Hepatocyte (in vitro differentiated cells): ENCODE measurements around the gene TTC1. TPM values are rescaled to one million over a fixed set of nuclear protein-coding genes. Genes with fewer than 3 reads are reported as not detected.
A peak's percentile ranks its signal among the peaks of the same experiment; 100 is the strongest.

Experiments used
- DNase-seq: peaks from one replicate; pipeline ENCODE4 v3.0.0-alpha.2; 2016; ENCODE audit warnings: low spot score
- H2AFZ ChIP-seq: fragments of 200-600 bp; sonication (generic); 2 replicates; pipeline ENCODE4 v1.6.0; 2016; ENCODE audit warnings: antibody characterized with exemption, mild to moderate bottlenecking
- H3K27ac ChIP-seq: fragments of 200-600 bp; sonication (generic); 2 replicates; pipeline ENCODE4 v1.5.1; 2016; ENCODE audit warnings: mild to moderate bottlenecking
- H3K27me3 ChIP-seq: fragments of 200-600 bp; sonication (generic); 2 replicates; pipeline ENCODE4 v1.6.1; 2016
- H3K36me3 ChIP-seq: fragments of 200-600 bp; sonication (generic); replicated peaks from 2 replicates; pipeline ENCODE4 v1.5.1; 2016; ENCODE audit warnings: low read depth; ENCODE audit not compliant: insufficient read depth
- H3K4me1 ChIP-seq: fragments of 200-600 bp; sonication (generic); 2 replicates; pipeline ENCODE4 v1.5.1; 2016; ENCODE audit warnings: mild to moderate bottlenecking, moderate library complexity; ENCODE audit not compliant: insufficient read depth
- H3K4me2 ChIP-seq: fragments of 200-600 bp; sonication (generic); 2 replicates; pipeline ENCODE4 v1.6.0; 2016
- H3K4me3 ChIP-seq: fragments of 200-600 bp; sonication (generic); 2 replicates; pipeline ENCODE4 v1.5.1; 2016; ENCODE audit warnings: mild to moderate bottlenecking
- H3K79me2 ChIP-seq: fragments of 200-600 bp; sonication (generic); 2 replicates; pipeline ENCODE4 v1.6.0; 2017; ENCODE audit warnings: mild to moderate bottlenecking
- H3K9me2 ChIP-seq: fragments of 200-600 bp; sonication (generic); replicated peaks from 2 replicates; pipeline ENCODE4 v1.6.0; 2017; ENCODE audit warnings: mild to moderate bottlenecking; ENCODE audit not compliant: insufficient read depth
- H3K9me3 ChIP-seq: fragments of 200-600 bp; sonication (generic); 2 replicates; pipeline ENCODE4 v1.5.1; 2016; ENCODE audit warnings: low read depth, mild to moderate bottlenecking
- H4K20me1 ChIP-seq: fragments of 200-600 bp; sonication (generic); 2 replicates; pipeline ENCODE4 v1.6.0; 2016; ENCODE audit warnings: mild to moderate bottlenecking; ENCODE audit not compliant: insufficient read depth, poor library complexity, severe bottlenecking
- EZH2 ChIP-seq: fragments of 200-600 bp; sonication (generic); IDR thresholded peaks from 2 replicates; pipeline ENCODE4 v1.6.1; 2016; ENCODE audit warnings: antibody characterized with exemption, mild to moderate bottlenecking, borderline replicate concordance
- EZH2phosphoT487 ChIP-seq: fragments of 200-600 bp; sonication (generic); IDR thresholded peaks from one replicate; pipeline ENCODE4 v1.6.1; 2018; ENCODE audit warnings: antibody characterized with exemption, mild to moderate bottlenecking, low read depth, moderate library complexity; ENCODE audit not compliant: unreplicated experiment, severe bottlenecking
- WGBS: methylation state at CpG from one replicate; pipeline ENCODE4 v1.1.6; 2016; ENCODE audit warnings: low lambda C conversion rate; ENCODE audit errors: missing lambda C conversion rate; 5-methylcytosine and 5-hydroxymethylcytosine counted together
- polyA plus RNA-seq: library from polyadenylated mRNA; unstranded; fragments of >200 nt; fragmentation: Nextera tagmentation; extraction: Ambion mirVana; gene quantifications from 2 replicates; pipeline ENCODE4 v1.2.1, GENCODE V29; 2016
- total RNA-seq: library from RNA; depleted of rRNA; stranded (reverse); fragments of >200 nt; gene quantifications from 2 replicates; pipeline ENCODE4 v1.2.3, GENCODE V29; 2014
- TF ChIP-seq, protein P1 (sequence below): fragments of 200-600 bp; sonication (generic); IDR thresholded peaks from 2 replicates; pipeline ENCODE4 v1.5.1; 2016; ENCODE audit warnings: antibody characterized with exemption, mild to moderate bottlenecking; ENCODE audit not compliant: poor library complexity

TTC1 gene
- total and polyA plus RNA-seq, 2 experiments from 2014 or later, result 46.9 to 57.3 TPM

DNA sequence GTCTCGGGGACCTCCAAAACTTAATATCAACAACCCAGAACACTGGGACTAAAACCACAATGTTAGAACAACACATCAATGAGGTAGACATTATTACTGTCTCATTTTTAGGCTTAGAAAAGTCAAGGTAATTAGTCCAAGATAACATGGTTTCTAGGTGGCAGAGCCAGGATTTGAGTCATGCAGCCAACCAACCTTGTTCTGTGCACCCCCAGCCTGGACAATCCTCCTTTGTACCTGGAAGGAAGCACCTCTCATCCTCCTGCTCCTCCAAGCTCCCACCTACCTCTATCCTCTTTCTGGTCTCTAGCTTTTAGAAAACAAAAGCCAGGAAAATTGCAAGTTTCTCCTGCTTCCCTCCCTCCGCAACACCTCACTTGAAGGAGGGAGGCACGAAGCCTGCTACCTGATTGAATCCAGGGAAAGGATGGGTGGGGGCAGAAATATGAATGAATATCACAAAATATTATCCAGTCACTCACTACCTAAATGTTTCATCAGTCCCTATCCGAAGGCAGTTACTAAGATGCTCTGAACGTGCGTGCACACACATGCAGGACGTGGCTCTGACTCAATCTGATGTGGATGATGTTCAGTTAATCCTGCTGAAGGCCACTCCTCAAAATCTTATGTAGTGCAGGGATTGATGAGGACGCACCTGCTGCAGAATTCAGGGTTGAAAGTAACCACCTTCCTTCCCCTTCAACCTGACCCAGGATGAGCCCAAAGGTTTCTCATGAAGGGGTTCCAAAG, 26.3 kb upstream of the TTC1 start:
- Histone ChIP-seq H4K20me1 (no peaks in the 10 kb centered on the region), H3K4me1 (peaks cover 4% of the 10 kb centered on the region), H3K79me2 (no peaks in the 10 kb centered on the region), H3K36me3 (no peaks in the 10 kb centered on the region), H3K9me2 (no peaks in the 10 kb centered on the region), H3K27me3 (peaks cover 57% of the 10 kb centered on the region), H3K27ac (no peak overlapping the region), H2AFZ (no peak overlapping the region), H3K4me3 (no peak overlapping the region), H3K4me2 (no peak overlapping the region), H3K9me3 (no peaks in the 10 kb centered on the region)
- DNase-seq, result no peak
- TF ChIP-seq EZH2phosphoT487, result no peak
- no peak for TF ChIP-seq EZH2
- TF ChIP-seq, protein P1, sequence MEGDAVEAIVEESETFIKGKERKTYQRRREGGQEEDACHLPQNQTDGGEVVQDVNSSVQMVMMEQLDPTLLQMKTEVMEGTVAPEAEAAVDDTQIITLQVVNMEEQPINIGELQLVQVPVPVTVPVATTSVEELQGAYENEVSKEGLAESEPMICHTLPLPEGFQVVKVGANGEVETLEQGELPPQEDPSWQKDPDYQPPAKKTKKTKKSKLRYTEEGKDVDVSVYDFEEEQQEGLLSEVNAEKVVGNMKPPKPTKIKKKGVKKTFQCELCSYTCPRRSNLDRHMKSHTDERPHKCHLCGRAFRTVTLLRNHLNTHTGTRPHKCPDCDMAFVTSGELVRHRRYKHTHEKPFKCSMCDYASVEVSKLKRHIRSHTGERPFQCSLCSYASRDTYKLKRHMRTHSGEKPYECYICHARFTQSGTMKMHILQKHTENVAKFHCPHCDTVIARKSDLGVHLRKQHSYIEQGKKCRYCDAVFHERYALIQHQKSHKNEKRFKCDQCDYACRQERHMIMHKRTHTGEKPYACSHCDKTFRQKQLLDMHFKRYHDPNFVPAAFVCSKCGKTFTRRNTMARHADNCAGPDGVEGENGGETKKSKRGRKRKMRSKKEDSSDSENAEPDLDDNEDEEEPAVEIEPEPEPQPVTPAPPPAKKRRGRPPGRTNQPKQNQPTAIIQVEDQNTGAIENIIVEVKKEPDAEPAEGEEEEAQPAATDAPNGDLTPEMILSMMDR, result no peak
- WGBS, result 91% methylated on average over 8 of the region's 8 CpGs

DNA sequence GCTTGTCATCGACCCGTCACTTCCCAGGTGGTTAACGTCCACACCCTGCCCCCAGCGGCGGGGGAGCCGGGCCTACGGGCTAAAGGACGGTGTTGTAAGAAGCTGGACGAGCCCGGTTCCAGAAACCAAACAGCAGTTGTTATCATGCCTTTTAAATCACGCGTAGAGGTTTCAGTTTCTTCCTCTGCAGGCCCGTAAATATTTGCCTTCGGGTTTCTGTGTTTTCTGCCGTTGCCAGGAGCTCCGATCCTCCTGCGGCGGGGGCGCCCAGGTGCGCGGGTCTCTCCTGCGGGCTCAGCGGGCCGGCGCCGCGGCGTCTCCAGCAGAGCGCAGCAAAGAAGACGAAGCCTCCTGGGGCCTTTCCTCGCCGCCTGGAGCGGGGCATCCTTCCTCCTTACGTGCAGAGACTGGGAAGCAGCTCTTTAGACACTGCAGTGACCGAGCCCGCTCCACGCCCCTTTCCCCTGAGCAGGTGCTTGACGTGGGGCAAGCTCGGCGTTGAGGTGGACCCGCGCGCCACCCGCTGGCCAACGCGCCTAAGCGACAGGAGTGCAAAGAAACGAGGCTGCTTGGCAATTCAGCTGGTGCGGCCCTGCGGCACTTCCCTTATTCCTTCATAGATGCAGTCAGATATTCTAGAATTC, 21.8 kb upstream of the TTC1 start:
- WGBS, result 2% methylated on average over 50 of the region's 50 CpGs
- Histone ChIP-seq H3K4me1 (peaks cover 4% of the 10 kb centered on the region), H3K4me2 (peak overlapping the region; percentile 91), H3K36me3 (no peaks in the 10 kb centered on the region), H3K27ac (peak overlapping the region; percentile 70), H2AFZ (peak overlapping the region; percentile 52), H3K27me3 (peaks cover 30% of the 10 kb centered on the region), H4K20me1 (no peaks in the 10 kb centered on the region), H3K4me3 (peak overlapping the region; percentile 24), H3K79me2 (no peaks in the 10 kb centered on the region), H3K9me3 (no peaks in the 10 kb centered on the region), H3K9me2 (no peaks in the 10 kb centered on the region)
- TF ChIP-seq, protein P1, result peak; percentile 87
- no peak for TF ChIP-seq EZH2
- DNase-seq, result peak; percentile 90

DNA sequence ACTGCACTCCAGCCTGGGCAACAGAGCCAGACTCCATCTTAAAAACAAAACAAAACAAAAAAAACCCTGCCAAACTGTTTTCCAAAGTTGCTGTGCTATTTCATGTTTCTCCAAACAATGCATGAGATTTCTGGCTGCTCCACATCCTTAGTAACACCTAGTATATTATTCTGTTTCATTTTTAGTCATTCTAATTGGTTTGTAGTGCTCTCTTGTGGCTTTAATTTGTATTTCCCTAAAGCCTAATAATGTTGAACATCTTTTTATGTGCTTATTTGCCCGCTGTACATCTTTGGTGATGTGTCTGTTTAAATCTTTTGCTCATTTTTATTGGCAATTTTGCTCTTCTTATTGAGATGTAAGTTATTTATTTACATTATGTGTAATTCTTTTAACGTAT, 18.4 kb upstream of the TTC1 start:
- Histone ChIP-seq H3K4me2 (no peak overlapping the region), H3K79me2 (no peaks in the 10 kb centered on the region), H2AFZ (no peak overlapping the region), H3K4me1 (peaks cover 4% of the 10 kb centered on the region), H3K4me3 (no peak overlapping the region), H3K9me3 (no peaks in the 10 kb centered on the region), H3K27me3 (peaks cover 21% of the 10 kb centered on the region), H3K27ac (no peak overlapping the region), H3K36me3 (no peaks in the 10 kb centered on the region), H4K20me1 (no peaks in the 10 kb centered on the region), H3K9me2 (no peaks in the 10 kb centered on the region)
- no peak for DNase-seq
- WGBS, result 84% methylated on average over 2 of the region's 2 CpGs
- TF ChIP-seq EZH2 (no peak), EZH2phosphoT487 (no peak)
- TF ChIP-seq, protein P1, result peak; percentile 5
